Activated CD4-positive, CD25-positive, alpha-beta regulatory T cell treated with anti-CD3 and anti-CD28 coated beads, Interleukin-2, amount 50 U/mL, for 24 hours (primary cell): ENCODE results near the gene PTPRF.
"Not testable (repeated sequence)": the region's sequence is repeated elsewhere in the genome, so short reads cannot be mapped to it uniquely, and the experiment has no call there.

ENCODE experiments used
- ATAC-seq, 2 donors: fragments of 150-1000 bp; cut with Tn5 transposase; one replicate each; pipeline ENCODE4 v1.10.0; 2021; ENCODE audit warnings: mild to moderate bottlenecking in 1 of 2, moderate library complexity in 1 of 2

Gene PTPRF

GRCh38 chr1:43638381-43638780, 107.7 kb downstream of the PTPRF start:
- ATAC-seq = not testable (repeated sequence)

GRCh38 chr1:43639976-43640794, 109.5 kb downstream of the PTPRF start:
- no peak for ATAC-seq

- ATAC-seq = no peak
Observed at GRCh38 chr1:43644558-43644957, 113.9 kb downstream of the PTPRF start.

- no peak for ATAC-seq
Observed at GRCh38 chr1:43645461-43645860, 114.8 kb downstream of the PTPRF start.

GRCh38 chr1:43647331-43647730, 116.6 kb downstream of the PTPRF start:
- not testable (repeated sequence) for ATAC-seq

GRCh38 chr1:43648221-43648847, 117.7 kb downstream of the PTPRF start:
- ATAC-seq = no peak

GRCh38 chr1:43648876-43649477, 118.3 kb downstream of the PTPRF start:
- no peak for ATAC-seq

GRCh38 chr1:43650310-43651085, 119.8 kb downstream of the PTPRF start:
- peak; percentile 71 to 72 for ATAC-seq

GRCh38 chr1:43651188-43651587, 120.5 kb downstream of the PTPRF start:
- no peak for ATAC-seq

- no peak for ATAC-seq
Observed at GRCh38 chr1:43651902-43652301, 121.2 kb downstream of the PTPRF start.

- ATAC-seq = no peak
Observed at GRCh38 chr1:43653339-43653738, 122.7 kb downstream of the PTPRF start.

- ATAC-seq = no peak
Observed at GRCh38 chr1:43653893-43654292, 123.2 kb downstream of the PTPRF start.

- no peak for ATAC-seq
Observed at GRCh38 chr1:43655953-43656352, 125.3 kb downstream of the PTPRF start.

- ATAC-seq = no peak
Observed at GRCh38 chr1:43659212-43660166, 128.8 kb downstream of the PTPRF start.

GRCh38 chr1:43660355-43660754, 129.7 kb downstream of the PTPRF start:
- no peak for ATAC-seq

GRCh38 chr1:43664369-43664768, 133.7 kb downstream of the PTPRF start:
- peak in 1 of 2 donors; percentile 10 for ATAC-seq

- ATAC-seq = no peak
Observed at GRCh38 chr1:43666608-43667007, 135.9 kb downstream of the PTPRF start.

GRCh38 chr1:43668956-43669355, 138.3 kb downstream of the PTPRF start:
- ATAC-seq = no peak

- no peak for ATAC-seq
Observed at GRCh38 chr1:43669878-43670277, 139.2 kb downstream of the PTPRF start.

- no peak for ATAC-seq
Observed at GRCh38 chr1:43671193-43671592, 140.5 kb downstream of the PTPRF start.

GRCh38 chr1:43671626-43672330, 141.1 kb downstream of the PTPRF start:
- ATAC-seq = no peak
